Midbrain (tissue), 1 donor: ENCODE data around the gene ACLY.
"Not testable (repeated sequence)": the region's sequence is repeated elsewhere in the genome, so short reads cannot be mapped to it uniquely, and the experiment has no call there.

Source experiments
- DNase-seq: peaks from one replicate; lab custom pipeline; 2025; lab: John Stamatoyannopoulos, UW

The ACLY gene

DNA sequence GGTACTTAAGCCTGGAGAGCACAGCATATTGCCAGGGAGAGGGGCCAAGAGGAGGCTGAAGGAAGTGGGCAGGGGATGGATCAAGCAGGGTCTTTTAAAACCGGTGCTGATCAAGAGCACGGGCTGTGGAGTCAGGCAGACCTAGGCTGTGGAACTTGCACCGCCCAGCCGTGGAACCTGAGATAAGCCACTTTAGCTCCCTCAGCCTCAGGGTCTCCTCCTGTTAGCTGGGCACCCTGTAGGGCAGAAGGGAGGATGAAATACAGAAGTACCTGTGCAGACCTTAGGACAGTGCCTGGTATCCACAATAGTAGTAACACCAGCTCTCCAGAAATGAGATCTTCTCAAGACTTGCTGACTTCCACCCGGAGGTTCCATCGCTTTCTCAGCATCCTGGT is 20.9 kb upstream of the ACLY start:
- no peak for DNase-seq

DNA sequence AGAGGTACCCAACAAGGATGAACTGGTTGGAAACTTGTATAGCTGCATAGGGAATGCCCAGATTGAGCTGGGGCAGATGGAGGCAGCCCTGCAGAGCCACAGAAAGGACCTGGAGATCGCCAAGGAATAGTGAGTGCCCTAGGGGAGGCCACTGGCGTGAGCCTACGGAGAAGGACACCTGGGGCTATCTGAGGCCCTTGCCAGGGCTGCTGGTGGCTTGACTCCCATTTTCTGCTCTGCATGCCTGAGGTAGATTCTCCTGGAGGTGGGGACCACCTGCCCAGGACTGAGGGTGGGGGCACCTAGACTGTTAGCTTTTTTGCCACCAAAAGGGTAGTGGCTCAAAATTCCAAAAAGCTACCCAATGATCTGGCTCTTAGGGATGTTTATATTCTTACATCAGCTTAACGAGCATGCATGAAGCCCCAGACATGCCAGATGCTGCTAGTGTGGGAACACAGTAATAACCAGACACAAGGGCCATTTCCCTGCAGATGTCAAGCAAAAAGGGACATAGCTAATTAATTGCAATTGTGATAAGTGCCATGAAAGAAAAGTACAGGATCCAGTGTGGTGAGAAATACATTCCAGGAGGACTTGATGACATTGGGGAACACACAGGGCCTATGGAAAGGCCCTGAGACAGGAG is 20.4 kb upstream of the ACLY start:
- DNase-seq = no peak

DNA sequence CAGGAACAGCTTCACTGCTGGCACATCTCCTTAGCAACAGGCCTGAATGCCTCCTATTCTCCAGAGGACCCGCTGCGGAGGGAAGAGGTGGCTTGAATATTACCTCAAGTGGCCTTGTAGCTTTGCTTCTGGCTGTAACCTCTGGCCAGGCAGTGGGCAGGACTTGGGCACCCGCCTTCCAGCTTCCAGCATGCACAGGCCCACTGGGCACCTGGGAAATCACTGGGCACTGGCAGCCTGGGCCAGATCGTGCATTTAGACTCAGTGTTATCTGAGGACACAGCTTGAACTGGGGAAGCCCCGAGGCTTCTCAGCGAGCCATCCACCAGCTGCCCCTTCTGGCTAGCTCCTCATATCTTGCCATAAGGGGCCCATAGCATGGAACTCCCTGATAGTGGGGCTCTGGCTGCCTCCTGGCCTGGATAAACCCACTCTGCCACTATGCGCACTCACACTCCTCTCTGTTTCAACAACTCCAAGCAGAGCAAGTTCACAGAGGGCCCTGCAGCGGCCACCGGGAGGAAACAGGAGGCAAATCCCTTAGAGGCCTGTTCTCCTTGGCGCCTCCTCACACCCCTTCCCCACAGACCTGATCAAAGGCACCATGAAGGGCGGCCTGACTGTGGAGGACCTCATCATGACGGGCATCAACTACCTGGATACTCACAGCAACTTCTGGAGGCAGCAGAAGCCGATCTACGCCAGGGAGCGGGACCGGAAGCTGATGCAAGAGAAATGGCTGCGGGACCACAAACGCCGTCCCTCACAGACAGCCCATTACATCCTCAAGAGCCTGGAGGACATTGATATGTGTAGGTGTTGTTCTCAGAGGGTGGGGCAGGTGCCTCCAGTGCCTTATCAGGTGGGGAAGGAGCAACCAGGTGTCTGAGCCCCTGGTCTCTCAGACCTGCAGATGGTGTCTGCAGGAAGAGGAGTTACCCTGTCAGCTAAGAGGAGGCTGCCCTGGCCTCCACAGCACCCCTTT is 19.5 kb upstream of the ACLY start:
- no peak for DNase-seq

DNA sequence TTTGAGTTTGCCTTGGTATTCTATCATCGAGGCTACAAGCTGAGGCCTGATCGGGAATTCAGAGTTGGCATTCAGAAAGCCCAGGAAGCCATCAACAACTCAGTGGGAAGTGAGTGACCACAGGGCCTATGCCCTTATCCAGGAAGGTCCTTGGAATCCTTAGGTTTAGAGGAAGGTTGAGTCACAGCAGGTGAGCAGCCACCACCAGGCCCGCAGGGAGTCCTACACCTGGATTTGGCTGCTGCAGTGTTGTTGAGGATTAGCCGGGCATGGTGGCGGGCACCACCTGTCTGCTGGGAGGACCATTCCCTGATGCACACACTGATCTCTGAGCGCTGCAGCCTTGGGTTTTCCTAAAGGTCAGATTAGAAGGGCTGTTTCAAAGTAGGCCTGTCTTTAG is 16.9 kb upstream of the ACLY start:
- DNase-seq = no peak

DNA sequence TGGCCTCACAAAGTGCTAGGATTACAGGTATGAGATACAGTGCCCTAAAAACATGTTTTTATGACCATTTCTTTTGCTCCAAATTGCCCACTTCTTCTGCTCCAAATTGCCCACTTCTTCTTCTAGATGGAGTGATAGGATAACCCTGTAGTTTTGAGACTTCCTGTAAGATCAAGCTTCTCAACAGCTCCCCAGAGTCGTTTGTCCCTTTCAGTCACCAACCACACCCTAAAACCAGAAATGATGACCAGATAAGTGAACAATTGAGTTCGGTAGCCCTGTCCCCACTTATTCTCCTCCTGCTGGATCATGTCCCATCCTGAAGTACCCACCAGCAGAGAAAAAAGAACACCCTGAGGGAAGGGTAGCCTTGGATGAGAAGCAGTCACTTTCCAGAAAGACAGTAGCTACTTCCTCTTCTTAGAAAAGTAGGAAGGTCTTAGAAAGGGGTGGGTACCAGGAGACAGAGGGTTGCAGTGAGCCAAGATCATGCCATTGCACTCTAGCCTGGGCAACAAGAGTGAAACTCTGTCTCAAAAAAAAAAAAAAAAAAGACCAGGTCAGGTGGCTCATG is 14.2 kb upstream of the ACLY start:
- DNase-seq = no peak

DNA sequence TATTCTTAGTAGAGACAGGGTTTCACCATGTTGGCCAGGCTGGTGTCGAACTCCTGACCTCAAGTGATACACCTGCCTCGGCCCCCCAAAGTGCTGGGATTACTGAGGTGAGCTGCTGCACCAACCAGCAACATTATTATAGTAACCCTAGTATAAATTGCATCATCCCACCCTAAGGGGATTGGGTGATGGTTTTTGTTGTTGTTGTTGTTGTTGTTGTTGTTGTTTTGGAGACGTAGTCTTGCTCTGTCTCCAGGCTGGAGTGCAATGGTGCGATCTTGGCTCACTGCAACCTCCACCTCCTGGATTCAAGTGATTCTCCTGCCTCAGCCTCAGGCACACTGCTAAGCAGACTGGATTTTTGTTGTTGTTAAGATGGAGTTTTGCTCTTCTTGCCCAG is 13.0 kb upstream of the ACLY start:
- DNase-seq = not testable (repeated sequence)

DNA sequence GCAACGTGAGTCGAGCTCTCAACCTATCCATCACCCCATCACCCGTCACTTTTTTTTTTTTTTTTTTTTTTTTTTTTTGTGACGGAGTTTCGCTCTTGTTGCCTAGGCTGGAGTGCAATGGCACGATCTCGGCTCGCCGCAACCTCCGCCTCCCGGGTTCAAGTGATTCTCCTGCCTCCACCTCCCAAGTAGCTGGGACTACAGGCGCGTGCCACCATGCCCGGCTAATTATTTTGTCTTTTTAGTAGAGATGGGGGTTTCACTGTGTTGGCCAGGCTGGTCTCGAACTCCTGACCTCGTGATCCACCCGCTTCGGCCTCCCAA is 12.0 kb upstream of the ACLY start:
- not testable (repeated sequence) for DNase-seq

DNA sequence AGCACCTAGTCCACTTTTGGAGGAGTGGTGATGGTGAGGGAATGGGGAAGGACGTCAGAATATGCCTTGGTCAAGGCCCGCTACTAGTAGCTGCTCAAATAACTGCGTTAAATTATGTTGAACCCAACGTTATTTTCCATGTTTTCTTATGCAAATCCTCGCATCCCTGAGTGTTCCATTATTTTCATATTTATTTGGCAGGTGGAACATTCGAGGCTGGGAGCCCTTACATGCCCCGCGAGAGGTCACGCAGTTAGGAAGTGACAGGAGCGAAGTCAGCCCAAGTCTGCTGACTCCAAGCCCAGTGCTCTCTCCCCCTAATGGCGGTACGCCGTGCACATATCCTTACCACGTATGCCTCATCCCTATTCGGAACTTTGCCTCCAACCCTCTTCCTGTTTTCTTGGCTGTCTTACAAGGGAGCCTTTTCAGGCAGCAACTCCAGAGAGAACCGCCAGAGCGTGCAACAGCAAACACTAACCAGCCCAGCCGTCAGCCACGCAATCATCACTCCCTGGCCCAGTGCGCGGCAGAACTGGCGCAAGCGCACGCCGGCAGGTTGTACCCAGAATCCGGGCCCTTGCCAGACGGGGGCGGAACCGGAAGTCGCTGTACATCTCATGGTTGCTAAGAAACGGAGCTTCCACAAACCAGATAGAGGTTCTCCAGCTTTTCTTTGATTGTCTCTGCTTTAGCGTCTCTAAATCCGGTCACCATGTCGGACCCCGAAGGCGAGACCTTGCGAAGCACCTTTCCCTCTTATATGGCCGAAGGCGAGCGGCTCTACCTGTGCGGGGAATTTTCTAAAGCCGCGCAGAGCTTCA is 11.5 kb upstream of the ACLY start, which contains the start of gene ODAD4:
ODAD4 (plus strand) TSS at position 609 of the 824 bp plus-strand sequence; CDS start at position 716, 107 bp downstream.
- peak; percentile 95 for DNase-seq

DNA sequence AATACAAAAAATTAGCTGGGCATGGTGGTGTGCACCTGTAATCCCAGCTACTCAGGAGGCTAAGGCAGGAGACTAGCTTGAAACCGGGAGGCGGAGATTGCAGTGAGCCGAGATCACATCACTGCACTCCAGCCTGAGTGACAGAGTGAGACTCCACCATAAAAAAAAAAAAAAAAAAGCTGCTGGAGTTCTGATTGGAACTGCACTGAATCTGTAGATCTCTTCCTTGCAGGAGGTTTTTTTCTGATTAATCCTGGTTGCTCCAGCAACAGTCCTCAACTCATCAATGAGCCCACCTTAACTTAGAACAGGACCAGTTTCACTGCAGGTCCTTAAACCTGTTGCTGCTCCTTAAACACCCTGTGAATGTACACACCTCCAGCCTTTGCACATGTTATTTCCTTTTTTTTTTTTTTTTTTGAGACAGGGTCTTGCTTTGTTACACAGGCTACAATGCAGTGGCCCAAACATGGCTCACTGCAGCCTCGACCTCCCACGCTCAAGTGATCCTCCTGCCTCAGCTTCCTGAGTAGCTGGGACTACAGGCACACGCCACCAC is 10.0 kb upstream of the ACLY start:
- DNase-seq = no peak

DNA sequence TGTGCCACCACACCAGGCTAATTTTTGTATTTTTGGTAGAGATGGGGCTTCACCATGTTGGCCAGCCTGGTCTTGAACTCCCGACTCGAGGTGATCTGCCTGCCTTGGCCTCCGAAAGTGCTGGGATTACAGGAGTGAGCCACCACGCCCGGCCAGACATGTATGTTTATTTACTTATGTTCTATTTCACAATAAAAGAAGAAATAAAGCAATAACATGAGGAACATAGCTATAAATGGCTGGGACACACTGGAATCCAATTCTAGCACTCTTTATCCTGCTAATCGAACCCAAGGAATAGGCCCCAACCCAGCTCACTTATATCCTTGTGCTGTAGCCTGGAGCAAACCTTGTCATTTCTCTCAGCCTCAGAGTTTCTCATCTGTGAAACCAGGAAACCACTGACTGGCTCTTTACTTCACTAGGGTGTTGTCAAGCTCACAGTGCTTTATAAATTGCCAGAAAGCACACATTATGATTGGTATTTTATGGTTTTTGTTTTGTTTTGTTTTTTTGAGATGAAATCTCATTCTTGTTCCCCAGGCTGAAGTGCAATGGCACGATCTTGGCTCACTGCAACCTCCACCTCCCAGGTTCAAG is 7.3 kb upstream of the ACLY start:
- DNase-seq = no peak

DNA sequence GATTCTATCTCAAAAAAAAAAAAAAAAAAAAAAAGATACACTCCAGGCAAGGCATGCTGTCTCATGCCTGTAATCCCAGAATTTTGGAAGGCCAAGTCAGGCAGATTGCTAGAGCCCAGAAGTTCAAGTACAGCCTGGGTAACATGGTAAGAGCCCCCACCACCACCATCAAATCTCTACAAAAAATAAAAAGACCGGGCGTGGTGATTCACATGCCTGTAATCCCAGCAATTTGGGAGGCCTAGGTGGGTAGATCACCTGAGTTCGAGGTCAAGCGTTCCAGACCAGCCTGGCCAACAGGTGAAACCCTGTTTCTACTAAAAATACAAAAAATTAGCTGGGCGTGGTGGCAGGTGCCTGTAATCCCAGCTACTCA is 1.8 kb upstream of the ACLY start:
- no peak for DNase-seq

DNA sequence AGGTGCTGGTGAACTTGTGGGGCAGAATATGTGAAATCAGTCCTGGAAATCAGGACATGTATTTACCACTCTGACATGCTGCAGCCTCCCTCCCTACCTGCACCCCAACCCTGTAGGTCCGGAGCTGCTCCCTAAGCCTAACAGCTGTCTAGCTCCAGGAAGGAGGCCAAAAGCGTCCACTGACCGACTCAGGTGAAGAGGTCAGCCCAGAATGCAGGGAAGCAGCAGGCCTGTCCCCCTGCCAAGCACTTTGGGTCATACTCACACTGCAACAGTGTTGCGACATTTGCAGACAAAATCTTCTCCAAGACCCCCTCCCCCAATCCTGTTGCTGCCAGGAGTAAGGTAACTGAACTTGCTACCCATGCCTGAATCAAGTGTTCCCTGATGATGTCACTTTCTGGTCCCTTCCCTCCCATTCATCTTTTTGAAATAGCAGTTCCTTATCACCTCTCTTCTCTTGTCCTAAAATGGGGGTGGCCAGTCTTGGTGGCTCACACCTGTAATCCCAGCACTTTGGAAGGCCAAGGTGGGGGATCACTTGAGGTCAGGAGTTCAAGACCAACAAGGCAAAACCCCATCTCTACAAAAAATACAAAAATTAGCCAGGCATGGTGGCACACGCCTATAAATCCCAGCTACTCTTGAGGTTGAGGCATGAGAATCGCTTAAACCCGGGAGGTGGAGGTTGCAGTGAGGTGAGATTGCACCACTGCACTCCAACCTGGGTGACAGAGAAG is 1.3 kb upstream of the ACLY start:
- no peak for DNase-seq

DNA sequence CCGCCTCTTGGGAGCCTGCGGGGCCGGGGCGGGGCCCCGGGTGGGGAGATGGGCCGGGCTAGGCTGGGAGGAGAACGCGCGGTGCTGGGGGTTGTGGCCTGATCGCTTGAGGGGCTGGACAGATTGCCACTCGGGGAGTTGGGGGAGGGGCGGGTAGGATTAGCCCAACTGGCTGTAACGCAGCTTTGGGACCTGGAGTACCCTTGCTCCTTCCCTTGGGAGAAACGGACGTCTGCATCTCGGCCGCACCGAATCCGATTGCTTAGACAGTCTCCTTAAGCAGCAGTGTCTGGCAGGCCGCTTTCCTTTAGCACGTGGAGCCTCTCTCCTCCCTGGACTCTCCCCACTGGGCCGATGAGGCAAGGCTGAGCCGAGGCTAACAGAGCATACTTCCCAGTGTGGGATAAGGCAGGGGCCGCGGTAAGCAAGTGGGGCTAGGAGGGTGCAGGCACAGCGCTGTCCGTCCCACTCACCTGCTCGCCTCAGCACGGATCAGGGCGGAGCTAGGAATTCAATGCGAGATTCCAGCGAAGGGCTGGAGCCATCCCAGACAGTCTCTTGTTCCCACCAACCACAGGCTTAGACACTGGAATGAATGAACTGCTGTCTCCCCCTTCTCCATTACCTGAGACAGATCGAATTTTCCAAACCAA is 540 bp upstream of the ACLY start:
- peak; percentile 54 for DNase-seq

DNA sequence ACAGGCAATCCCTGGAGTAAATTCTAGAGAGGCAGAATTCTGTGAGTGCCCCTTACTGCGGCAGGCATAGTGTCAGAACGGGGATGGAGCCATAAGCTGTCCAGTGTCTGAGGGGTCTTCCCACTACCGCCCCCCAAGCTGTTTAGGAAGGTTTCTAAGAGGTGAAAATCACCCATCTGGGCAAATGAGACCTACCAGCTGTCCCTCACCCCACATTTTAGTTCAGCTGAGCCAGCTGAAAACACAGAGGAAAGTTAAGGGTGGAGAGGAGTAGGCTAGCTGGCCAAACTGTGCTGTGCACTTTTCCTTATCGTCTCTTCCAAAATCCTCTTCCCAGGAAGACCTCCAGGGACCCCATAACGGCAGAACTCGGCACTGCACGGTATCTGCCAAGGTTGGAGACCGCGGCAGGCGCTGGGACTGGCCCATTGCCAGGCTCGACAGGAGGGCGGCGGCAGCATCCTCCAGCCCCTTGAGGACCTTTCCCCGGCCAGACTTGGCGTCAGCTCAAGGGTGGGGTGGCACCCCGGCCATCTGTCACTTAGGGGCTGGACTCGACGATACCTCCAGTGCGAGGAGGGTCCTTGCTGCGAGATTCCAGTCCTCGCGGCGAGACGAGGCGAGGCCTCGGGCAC is 955 bp downstream of the ACLY start:
- DNase-seq = no peak

DNA sequence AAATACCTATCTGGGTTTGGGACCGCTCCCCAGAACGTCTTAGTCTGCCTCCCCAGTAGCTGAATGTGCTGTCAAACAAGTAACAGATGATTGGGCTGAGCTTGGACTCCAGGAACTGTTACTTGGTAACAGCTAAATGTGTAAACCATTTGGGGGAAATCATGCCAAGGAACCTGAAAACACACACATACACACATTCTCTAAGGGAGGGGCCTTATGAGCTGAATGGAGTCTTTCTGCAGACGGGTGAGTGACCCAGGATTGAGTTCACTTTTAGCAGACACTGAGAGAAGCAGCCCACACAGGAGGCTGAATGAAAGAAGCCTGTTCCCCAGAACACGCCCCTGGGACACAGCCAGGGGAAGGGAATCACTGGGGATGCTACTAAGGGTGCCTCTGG is 1.6 kb downstream of the ACLY start:
- no peak for DNase-seq

DNA sequence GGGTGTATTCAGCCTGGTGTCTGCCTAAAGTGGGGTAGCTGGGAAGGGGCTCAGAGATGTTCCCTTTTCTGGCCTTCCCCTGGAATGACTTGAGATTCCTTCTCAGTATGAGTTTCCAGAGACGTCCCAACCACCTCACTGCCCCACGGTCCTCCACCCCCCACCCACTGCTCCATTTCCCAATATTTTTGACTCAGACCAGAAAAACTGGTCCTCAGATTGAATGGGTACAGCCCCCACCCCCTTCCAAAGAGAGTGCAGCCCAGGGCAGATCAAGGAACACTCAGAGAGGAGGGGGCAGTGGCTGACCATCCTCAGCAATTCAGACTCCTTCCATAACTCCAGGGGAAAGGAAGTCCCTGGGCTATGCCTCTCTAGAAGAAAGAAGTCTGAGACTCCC is 3.2 kb downstream of the ACLY start:
- DNase-seq = no peak

DNA sequence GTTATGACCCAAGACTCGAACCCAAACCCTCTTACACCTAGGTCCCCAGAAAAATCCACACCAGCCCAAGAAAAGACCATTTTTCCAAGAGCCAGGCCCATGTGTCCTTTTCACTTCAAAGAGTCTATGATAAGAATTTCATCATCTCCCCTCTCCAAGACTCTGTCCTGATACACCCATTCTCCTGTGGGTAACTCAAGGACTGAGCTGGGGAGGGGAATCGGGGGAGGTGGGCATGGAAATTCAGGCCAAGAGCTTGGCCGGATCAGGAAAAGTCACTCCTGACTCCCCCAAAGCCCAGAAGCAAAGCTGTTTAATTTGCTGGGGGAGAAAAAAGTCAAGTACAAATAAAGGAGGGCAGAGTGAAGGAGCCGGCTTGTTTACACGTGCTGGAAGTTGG is 3.7 kb downstream of the ACLY start:
- no peak for DNase-seq

DNA sequence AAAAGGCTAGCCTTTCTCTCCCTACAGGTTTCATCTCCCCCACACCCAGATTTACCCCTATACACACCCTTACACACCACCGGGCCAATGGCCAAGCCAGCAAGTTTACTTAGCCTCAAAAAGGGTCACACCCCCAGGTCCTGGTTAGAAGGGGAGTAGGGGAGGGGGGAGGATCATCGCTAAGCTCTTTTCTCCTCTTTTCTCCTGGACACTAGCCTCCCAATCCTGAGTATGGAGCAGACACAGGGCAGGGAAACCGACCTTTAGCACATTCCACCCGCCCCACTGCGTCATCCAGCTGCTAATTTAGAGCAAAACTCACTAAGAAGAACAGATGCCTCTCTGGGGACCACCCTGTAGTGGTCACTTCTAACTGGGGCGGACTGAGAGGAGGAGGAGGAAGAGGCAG is 4.4 kb downstream of the ACLY start:
- no peak for DNase-seq

DNA sequence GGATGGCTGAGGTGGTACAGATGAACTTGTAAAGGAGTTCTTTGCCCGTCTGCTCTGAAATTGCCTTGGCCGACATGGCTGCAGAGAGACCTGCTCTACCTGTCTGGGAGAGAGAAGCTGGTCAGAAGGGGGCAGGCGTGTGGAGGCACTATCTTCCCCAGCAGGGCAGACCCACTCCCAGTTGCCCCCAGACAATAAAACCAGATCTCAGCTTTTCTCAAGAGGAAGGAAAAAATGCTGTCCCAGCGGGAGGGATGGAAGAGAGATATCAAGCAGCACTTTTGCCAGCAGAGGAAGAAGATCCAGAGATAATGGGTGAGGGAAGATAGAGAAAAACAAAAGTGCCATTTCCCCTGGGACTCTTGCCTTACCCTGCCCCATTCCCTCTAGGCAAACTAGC is 5.0 kb downstream of the ACLY start:
- no peak for DNase-seq

DNA sequence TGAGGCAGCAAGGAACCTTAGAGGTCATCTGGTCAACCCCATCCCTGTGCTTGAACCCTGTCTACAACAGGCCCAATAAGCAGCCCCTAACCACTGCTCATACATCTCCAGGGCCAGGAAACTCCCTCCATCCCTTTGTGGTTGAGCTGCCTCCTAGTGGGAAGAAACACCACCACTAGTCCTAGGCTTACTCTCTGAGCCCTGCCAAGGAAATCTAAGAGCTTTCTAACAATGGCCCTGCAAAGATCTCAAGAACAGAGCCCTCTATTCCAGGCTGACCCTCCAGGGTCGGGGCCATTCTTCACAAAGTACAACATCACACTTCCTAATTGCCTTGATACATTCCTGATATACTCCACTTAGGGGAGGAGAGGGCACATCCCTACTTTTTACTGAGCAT is 5.8 kb downstream of the ACLY start:
- no peak for DNase-seq
